IMR-90 (cell line): Measurements from ENCODE around the gene IQCM. TPM values are rescaled to one million over a fixed set of nuclear protein-coding genes. Genes with fewer than 3 reads are reported as not detected.

Source experiments
- ATAC-seq: fragments of 200-7000 bp; cut with Tn5 transposase; 2 replicates; pipeline ENCODE4 v1.9.1; 2020; ENCODE audit warnings: low read depth, mild to moderate bottlenecking, moderate library complexity
- BruUV-seq: library from RNA; stranded (reverse); fragments of 400-500 nt; replicated peaks from 2 replicates; lab custom pipeline; 2021; lab: Mats Ljungman, UMichigan
- CTCF ChIA-PET: fragments of 300-600 bp; formaldehyde crosslinking; extraction: SDS; loops from one replicate; lab custom pipeline; 2021; ENCODE audit warnings: antibody characterized with exemption; lab: Yijun Ruan, JAX
- POLR2A ChIA-PET: fragments of 300-600 bp; sonication (Branson Sonifier 250); formaldehyde crosslinking; loops from one replicate; lab custom pipeline; 2022; ENCODE audit warnings: antibody characterized with exemption; ENCODE audit not compliant: unreplicated experiment; lab: Charles Lee
- DNase-seq: peaks from one replicate; pipeline ENCODE4 v3.0.0; 2013
- H2AFZ ChIP-seq: replicated peaks from 2 replicates; pipeline ENCODE3; 2013; ENCODE audit warnings: low read length, mild to moderate bottlenecking; ENCODE audit not compliant: poor library complexity
- H2AK5ac ChIP-seq: 2 replicates; pipeline ENCODE4 v1.6.1; 2013; ENCODE audit warnings: low read depth, low read length, inconsistent platforms
- H2AK9ac ChIP-seq: replicated peaks from 2 replicates; pipeline ENCODE3; 2013; ENCODE audit warnings: mild to moderate bottlenecking, low read depth, low read length, moderate library complexity; ENCODE audit not compliant: poor library complexity
- H2BK120ac ChIP-seq: 2 replicates; pipeline ENCODE4 v1.6.1; 2013; ENCODE audit warnings: low read depth, low read length, inconsistent platforms
- H2BK15ac ChIP-seq: 3 replicates; pipeline ENCODE4 v1.6.1; 2013; ENCODE audit warnings: low read depth, low read length, inconsistent platforms
- H2BK20ac ChIP-seq: 2 replicates; pipeline ENCODE4 v1.6.1; 2013; ENCODE audit warnings: low read depth, mild to moderate bottlenecking, inconsistent platforms, low read length, moderate library complexity
- H2BK5ac ChIP-seq: 2 replicates; pipeline ENCODE4 v1.6.1; 2013; ENCODE audit warnings: mild to moderate bottlenecking, low read depth, low read length, inconsistent platforms; ENCODE audit not compliant: poor library complexity, severe bottlenecking
- H3K14ac ChIP-seq: replicated peaks from 2 replicates; pipeline ENCODE4 v1.6.1; 2013; ENCODE audit warnings: low read depth, low read length, inconsistent platforms
- H3K18ac ChIP-seq: 2 replicates; pipeline ENCODE4 v1.6.1; 2013; ENCODE audit warnings: low read depth, low read length, control low read depth
- H3K23ac ChIP-seq: 2 replicates; pipeline ENCODE4 v1.6.1; 2013; ENCODE audit warnings: low read depth, low read length, inconsistent platforms
- H3K27ac ChIP-seq: 2 replicates; pipeline ENCODE4 v1.5.1; 2013; ENCODE audit warnings: mild to moderate bottlenecking, control low read depth, low read length; ENCODE audit not compliant: insufficient read depth
- H3K27me3 ChIP-seq: 2 replicates; pipeline ENCODE4 v1.6.1; 2013; ENCODE audit warnings: low read length; ENCODE audit not compliant: control insufficient read depth, insufficient read depth
- H3K36me3 ChIP-seq: 2 replicates; pipeline ENCODE4 v1.6.1; 2013; ENCODE audit warnings: low read length, mixed read lengths; ENCODE audit not compliant: control insufficient read depth, insufficient read depth
- H3K4ac ChIP-seq: 2 replicates; pipeline ENCODE4 v1.6.1; 2013; ENCODE audit warnings: low read depth, low read length, inconsistent platforms
- H3K4me1 ChIP-seq: 2 replicates; pipeline ENCODE4 v1.6.1; 2013; ENCODE audit warnings: low read length, mixed read lengths; ENCODE audit not compliant: control insufficient read depth, insufficient read depth
- H3K4me2 ChIP-seq: 2 replicates; pipeline ENCODE4 v1.6.1; 2013; ENCODE audit warnings: low read depth, mild to moderate bottlenecking, control low read depth, low read length, moderate library complexity
- H3K4me3 ChIP-seq: 2 replicates; pipeline ENCODE4 v1.5.1; 2013; ENCODE audit warnings: low read depth, mild to moderate bottlenecking, control low read depth, low read length, moderate library complexity; ENCODE audit not compliant: insufficient read depth
- H3K56ac ChIP-seq: 2 replicates; pipeline ENCODE4 v1.6.1; 2013; ENCODE audit warnings: low read length, inconsistent platforms; ENCODE audit not compliant: insufficient read depth; ENCODE audit errors: extremely low read depth
- H3K79me1 ChIP-seq, 2 experiments: 2 replicates each; pipeline ENCODE4 v1.6.1; 2013; ENCODE audit warnings: low read length in 2 of 2, inconsistent platforms in 1 of 2, low read depth in 1 of 2
- H3K9ac ChIP-seq: 2 replicates; pipeline ENCODE4 v1.6.1; 2013; ENCODE audit warnings: low read depth, low read length, control low read depth
- H3K9me1 ChIP-seq: 2 replicates; pipeline ENCODE4 v1.6.1; 2013; ENCODE audit warnings: low read length, inconsistent platforms; ENCODE audit not compliant: insufficient read depth
- H3K9me3 ChIP-seq: 2 replicates; pipeline ENCODE4 v1.6.1; 2013; ENCODE audit warnings: low read length; ENCODE audit not compliant: control insufficient read depth, insufficient read depth
- H4K20me1 ChIP-seq: 2 replicates; pipeline ENCODE4 v1.6.1; 2013; ENCODE audit warnings: low read length, inconsistent platforms; ENCODE audit not compliant: insufficient read depth
- H4K5ac ChIP-seq: 2 replicates; pipeline ENCODE4 v1.6.1; 2013; ENCODE audit warnings: mild to moderate bottlenecking, low read depth, low read length, control low read depth
- H4K8ac ChIP-seq, 2 experiments: 2 replicates each; pipeline ENCODE4 v1.6.1; 2013; ENCODE audit warnings: low read depth in 2 of 2, low read length in 2 of 2, control low read depth in 1 of 2, inconsistent platforms in 1 of 2
- H4K91ac ChIP-seq: 2 replicates; pipeline ENCODE4 v1.6.1; 2013; ENCODE audit warnings: low read depth, low read length, inconsistent platforms; ENCODE audit not compliant: insufficient read depth
- ELK1 ChIP-seq: fragments of 150-350 bp; IDR thresholded peaks from 2 replicates; pipeline ENCODE4 v1.6.1; 2016; ENCODE audit warnings: low read depth, mild to moderate bottlenecking, low read length, moderate library complexity, borderline replicate concordance
- FOS ChIP-seq: fragments of 150-350 bp; IDR thresholded peaks from 2 replicates; pipeline ENCODE4 v1.6.1; 2016; ENCODE audit warnings: low read depth, low read length
- SMC3 ChIP-seq: fragments of 150-350 bp; IDR thresholded peaks from 2 replicates; pipeline ENCODE4 v1.6.1; 2016; ENCODE audit warnings: low read depth, mild to moderate bottlenecking, antibody characterized with exemption, low read length, moderate library complexity
- WGBS, 2 experiments: methylation state at CpG; one replicate each; pipeline versions ENCODE4 v1.1.5 to v1.1.7; 2013; ENCODE audit warnings: missing lambda C conversion rate in 2 of 2; ENCODE audit not compliant: insufficient read length in 1 of 2; ENCODE audit errors: extremely low coverage in 2 of 2; 5-methylcytosine and 5-hydroxymethylcytosine counted together
- dilution Hi-C: fragments of 300-500 bp; cut with HindIII; formaldehyde crosslinking; loops from one replicate; pipeline ENCODE4 v1.14.3; 2018; ENCODE audit warnings: low sequenced_read_pairs; ENCODE audit not compliant: unreplicated experiment
- in situ Hi-C: fragments of 300-500 bp; cut with MboI; formaldehyde crosslinking; loops from 3 replicates; pipeline ENCODE4 v1.14.3; 2019; ENCODE audit warnings: low sequenced_read_pairs, inconsistent platforms, mixed read lengths
- intact Hi-C: fragments of 100-400 bp; cut with micrococcal nuclease; formaldehyde crosslinking; loops from 2 replicates; pipeline ENCODE4 v1.10.0; 2022
- polyA plus RNA-seq, 3 experiments: library from polyadenylated mRNA; depleted of rRNA; stranded (reverse); fragments of >200 nt; gene quantifications; 2 replicates each; pipeline ENCODE4 v1.2.3, GENCODE V29; 2012; ENCODE audit warnings: low replicate concordance in 1 of 3
- total RNA-seq: library from RNA; depleted of rRNA; stranded (reverse); fragments of >200 nt; gene quantifications from 2 replicates; pipeline ENCODE4 v1.2.3, GENCODE V29; 2012

Gene IQCM
- total and polyA plus RNA-seq, 2 of the 4 experiments (the other 2 are of a cell fraction): not detected

GRCh38 chr4:149489321-149489720 is 326.3 kb downstream of the IQCM start:
- no peak overlapping the region for H3K9ac ChIP-seq
- dilution Hi-C loops: no loop called here

More at GRCh38 chr4:149489321-149489720, 326.3 kb downstream of the IQCM start:
- Histone ChIP-seq H2AK5ac (no peak overlapping the region), H3K9me3 (no peaks in the 10 kb centered on the region), H3K79me1 (no peaks in the 10 kb centered on the region), H3K14ac (no peak overlapping the region), H3K4me1 (no peaks in the 10 kb centered on the region), H3K18ac (no peak overlapping the region), H3K9me1 (no peaks in the 10 kb centered on the region), H4K8ac (no peak overlapping the region), H4K91ac (no peak overlapping the region), H2BK20ac (no peak overlapping the region), H4K5ac (no peak overlapping the region), H2AK9ac (no peak overlapping the region), H3K4me3 (no peak overlapping the region), H3K56ac (no peak overlapping the region), H2BK120ac (no peak overlapping the region), H3K4me2 (no peak overlapping the region), H3K4ac (no peak overlapping the region), H3K27me3 (no peaks in the 10 kb centered on the region), H3K23ac (no peak overlapping the region), H2BK15ac (no peak overlapping the region), H2AFZ (no peak overlapping the region), H2BK5ac (no peak overlapping the region), H3K27ac (no peak overlapping the region), H3K36me3 (no peaks in the 10 kb centered on the region), H4K20me1 (no peaks in the 10 kb centered on the region)
- no TSS peak for BruUV-seq
- TF ChIP-seq FOS (no peak), ELK1 (no peak), SMC3 (no peak)
- WGBS, 2 experiments: no CpG with 5 or more reads among the region's 1 CpG
- ATAC-seq (no peak), DNase-seq (no peak)
- in situ Hi-C loops (no loop called here), intact Hi-C loops (no loop called here)
- POLR2A ChIA-PET: no interaction called here
- CTCF ChIA-PET: no interaction called here
